Neural cell (in vitro differentiated cells): ENCODE data around the gene CRTC3. TPM values are rescaled to one million over a fixed set of nuclear protein-coding genes. Genes with fewer than 3 reads are reported as not detected.

Experiments
- H2AFZ ChIP-seq: fragments of 200-600, 300-800 bp; sonication (generic), shearing (Covaris generic); 2 replicates; pipeline ENCODE4 v1.6.0; 2014; ENCODE audit warnings: low read depth, mild to moderate bottlenecking, antibody characterized with exemption, low read length, moderate library complexity
- H3F3A ChIP-seq: fragments of 200-600 bp; shearing (Covaris generic); 2 replicates; pipeline ENCODE4 v1.6.1; 2016; ENCODE audit warnings: mild to moderate bottlenecking, moderate library complexity, mixed read lengths, antibody characterized with exemption, low read length; ENCODE audit not compliant: insufficient read depth, poor library complexity, severe bottlenecking
- H3K27ac ChIP-seq: fragments of 200-600, 300-800 bp; sonication (generic), shearing (Covaris generic); 2 replicates; pipeline ENCODE4 v1.5.1; 2014; ENCODE audit warnings: mild to moderate bottlenecking, low read length, moderate library complexity
- H3K27me3 ChIP-seq: fragments of 300-800, 200-600 bp; sonication (generic), shearing (Covaris generic); 2 replicates; pipeline ENCODE4 v1.6.0; 2014; ENCODE audit warnings: mild to moderate bottlenecking, low read depth, low read length, moderate library complexity; ENCODE audit not compliant: insufficient read depth
- H3K36me3 ChIP-seq: fragments of 300-800, 200-600 bp; sonication (generic), shearing (Covaris generic); 2 replicates; pipeline ENCODE4 v1.5.1; 2014; ENCODE audit warnings: mild to moderate bottlenecking, antibody characterized with exemption, low read length, moderate library complexity; ENCODE audit not compliant: insufficient read depth
- H3K4me2 ChIP-seq: fragments of 300-800, 200-600 bp; sonication (generic), shearing (Covaris generic); 2 replicates; pipeline ENCODE4 v1.6.0; 2014; ENCODE audit warnings: mild to moderate bottlenecking, low read length
- H3K4me3 ChIP-seq: fragments of 300-800, 200-600 bp; sonication (generic), shearing (Covaris generic); 2 replicates; pipeline ENCODE4 v1.5.1; 2014; ENCODE audit warnings: mild to moderate bottlenecking, low read length, moderate library complexity
- H3K79me2 ChIP-seq: fragments of 200-600 bp; shearing (Covaris generic); replicated peaks from 2 replicates; pipeline ENCODE4 v1.6.0; 2014; ENCODE audit warnings: mild to moderate bottlenecking, low read length, moderate library complexity; ENCODE audit not compliant: insufficient read depth
- H3K9ac ChIP-seq: fragments of 300-800, 200-600 bp; sonication (generic), shearing (Covaris generic); 2 replicates; pipeline ENCODE4 v1.6.1; 2016; ENCODE audit warnings: mild to moderate bottlenecking, low read length, mixed read lengths
- H3K9me2 ChIP-seq: fragments of 200-600 bp; shearing (Covaris generic); 2 replicates; pipeline ENCODE4 v1.6.1; 2016; ENCODE audit warnings: mild to moderate bottlenecking, low read length, mixed read lengths; ENCODE audit not compliant: insufficient read depth
- H3K9me3 ChIP-seq: fragments of 200-600, 300-800 bp; sonication (generic), shearing (Covaris generic); 2 replicates; pipeline ENCODE4 v1.6.1; 2016; ENCODE audit warnings: mild to moderate bottlenecking, mixed run types, low read length, moderate library complexity, mixed read lengths
- H4K20me1 ChIP-seq: fragments of 200-600 bp; shearing (Covaris generic); 2 replicates; pipeline ENCODE4 v1.6.1; 2016; ENCODE audit warnings: mild to moderate bottlenecking, mixed run types; ENCODE audit not compliant: insufficient read depth
- CTCF ChIP-seq: fragments of 450-650 bp; IDR thresholded peaks from 2 replicates; pipeline ENCODE4 v1.5.1; 2014; ENCODE audit warnings: antibody characterized with exemption, mild to moderate bottlenecking, moderate library complexity; ENCODE audit not compliant: poor library complexity, severe bottlenecking
- EP300 ChIP-seq: fragments of 450-650 bp; conservative IDR thresholded peaks from 2 replicates; pipeline ENCODE4 v1.6.1; 2014; ENCODE audit warnings: antibody characterized with exemption, mild to moderate bottlenecking, moderate library complexity; ENCODE audit not compliant: poor library complexity, severe bottlenecking
- EZH2 ChIP-seq: fragments of 200-600, 300-800 bp; shearing (Covaris generic), sonication (generic); IDR thresholded peaks from 2 replicates; pipeline ENCODE4 v1.6.1; 2014; ENCODE audit warnings: antibody characterized with exemption, low read length, borderline replicate concordance, mild to moderate bottlenecking; ENCODE audit not compliant: insufficient read depth, poor library complexity, severe bottlenecking
- MXI1 ChIP-seq: fragments of 450-650 bp; conservative IDR thresholded peaks from 2 replicates; pipeline ENCODE4 v1.6.1; 2014; ENCODE audit warnings: antibody characterized with exemption, mild to moderate bottlenecking; ENCODE audit not compliant: poor library complexity, severe bottlenecking
- POLR2AphosphoS5 ChIP-seq: IDR thresholded peaks from 2 replicates; pipeline ENCODE4 v1.6.1; 2012
- RAD21 ChIP-seq: fragments of 450-650 bp; conservative IDR thresholded peaks from 2 replicates; pipeline ENCODE4 v1.6.1; 2014; ENCODE audit warnings: antibody characterized with exemption, mild to moderate bottlenecking, moderate library complexity
- REST ChIP-seq: IDR thresholded peaks from 2 replicates; pipeline ENCODE4 v1.6.1; 2012; ENCODE audit warnings: borderline replicate concordance
- SMC3 ChIP-seq: fragments of 450-650 bp; conservative IDR thresholded peaks from 2 replicates; pipeline ENCODE4 v1.6.1; 2014; ENCODE audit warnings: antibody characterized with exemption, mild to moderate bottlenecking, moderate library complexity; ENCODE audit not compliant: poor library complexity
- TAF1 ChIP-seq: IDR thresholded peaks from 2 replicates; pipeline ENCODE4 v1.6.1; 2012; ENCODE audit warnings: low read depth
- polyA plus RNA-seq: library from polyadenylated mRNA; depleted of rRNA; stranded (reverse); fragments of >200 nt; gene quantifications from 2 replicates; pipeline ENCODE4 v1.2.3, GENCODE V29; 2014

Gene CRTC3
- polyA plus RNA-seq, 1 donor from 2014 or later: 5.5 TPM

DNA sequence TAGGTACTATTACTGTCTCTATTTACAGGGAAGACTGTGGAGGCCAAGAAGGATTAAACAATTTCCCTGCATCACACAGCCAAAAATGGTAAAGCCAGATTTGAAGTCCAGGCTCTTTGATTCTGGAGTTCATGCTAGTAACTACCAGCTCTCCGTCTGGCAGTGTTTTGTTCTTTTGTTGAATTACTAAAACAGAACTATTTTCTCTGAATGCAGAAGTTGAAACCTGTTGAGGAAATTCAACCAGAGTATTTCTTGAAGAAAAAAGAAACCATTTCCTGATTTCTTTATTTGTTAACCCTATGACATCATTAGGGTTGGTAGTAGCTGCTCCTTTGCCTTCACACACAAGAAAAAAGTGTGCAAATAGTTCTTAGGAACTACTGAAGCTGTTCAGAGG, 34.3 kb downstream of the CRTC3 start:
- H3K4me2 ChIP-seq: no peak overlapping the region
- no peaks in the 10 kb centered on the region for H3K9me2 ChIP-seq
- H3K36me3 ChIP-seq: no peaks in the 10 kb centered on the region
- no peak overlapping the region for H3K9ac ChIP-seq
- TF ChIP-seq RAD21: no peak
- TF ChIP-seq SMC3: no peak
- TF ChIP-seq POLR2AphosphoS5: no peak
- no peak for TF ChIP-seq CTCF
- TF ChIP-seq EP300: no peak
- no peak for TF ChIP-seq EZH2
- no peak for TF ChIP-seq TAF1
- TF ChIP-seq REST: no peak
- TF ChIP-seq MXI1: no peak
- no peaks in the 10 kb centered on the region for H3F3A ChIP-seq
- H2AFZ ChIP-seq: no peak overlapping the region
- no peak overlapping the region for H3K27ac ChIP-seq
- no peak overlapping the region for H3K4me3 ChIP-seq
- no peaks in the 10 kb centered on the region for H3K79me2 ChIP-seq
- H3K27me3 ChIP-seq: no peaks in the 10 kb centered on the region
- peaks cover 4% of the 10 kb centered on the region for H3K9me3 ChIP-seq
- H4K20me1 ChIP-seq: no peaks in the 10 kb centered on the region

GRCh38 chr15:90564590-90564989, 34.9 kb downstream of the CRTC3 start:
- no peak overlapping the region for H3K9ac ChIP-seq
- H3K4me2 ChIP-seq: no peak overlapping the region
- peaks cover 4% of the 10 kb centered on the region for H3K9me3 ChIP-seq
- H3K27ac ChIP-seq: no peak overlapping the region
- no peaks in the 10 kb centered on the region for H3K79me2 ChIP-seq
- no peak for TF ChIP-seq REST
- no peak for TF ChIP-seq MXI1
- TF ChIP-seq SMC3: no peak
- TF ChIP-seq POLR2AphosphoS5: no peak
- no peak for TF ChIP-seq EP300
- no peak for TF ChIP-seq TAF1
- no peak for TF ChIP-seq RAD21
- TF ChIP-seq CTCF: no peak
- no peak for TF ChIP-seq EZH2
- H3K9me2 ChIP-seq: no peaks in the 10 kb centered on the region
- H3K36me3 ChIP-seq: no peaks in the 10 kb centered on the region
- no peaks in the 10 kb centered on the region for H3K27me3 ChIP-seq
- no peak overlapping the region for H2AFZ ChIP-seq
- H3K4me3 ChIP-seq: no peak overlapping the region
- no peaks in the 10 kb centered on the region for H3F3A ChIP-seq
- H4K20me1 ChIP-seq: no peaks in the 10 kb centered on the region
